OCI-M2 (cell line): ENCODE measurements around the gene NANP.
A peak's percentile ranks its signal among the peaks of the same experiment; 100 is the strongest.
"Not testable (repeated sequence)": the region's sequence is repeated elsewhere in the genome, so short reads cannot be mapped to it uniquely, and the experiment has no call there.

ENCODE experiments used
- DNase-seq: peaks from one replicate; lab custom pipeline; 2025; ENCODE audit not compliant: unreplicated experiment; lab: John Stamatoyannopoulos, UW

Gene NANP

GRCh38 chr20:25623736-25624499, at the start of gene NANP:
Gene NANP (minus strand): TSS chr20:25624014. CDS start chr20:25623948, 66 bp downstream.
- peak; percentile 80 for DNase-seq

- DNase-seq = no peak
Observed at GRCh38 chr20:25672659-25673235, 48.9 kb upstream of the NANP start.

GRCh38 chr20:25669826-25670422, 46.1 kb upstream of the NANP start:
- no peak for DNase-seq

- DNase-seq = no peak
Observed at GRCh38 chr20:25668446-25668845, 44.6 kb upstream of the NANP start.

- no peak for DNase-seq
Observed at GRCh38 chr20:25659999-25660398, 36.2 kb upstream of the NANP start.

GRCh38 chr20:25654487-25654886, 30.7 kb upstream of the NANP start:
- no peak for DNase-seq

GRCh38 chr20:25652866-25653265, 29.1 kb upstream of the NANP start:
- DNase-seq = not testable (repeated sequence)

GRCh38 chr20:25644814-25645213, 21.0 kb upstream of the NANP start:
- no peak for DNase-seq

GRCh38 chr20:25643716-25644115, 19.9 kb upstream of the NANP start:
- DNase-seq = no peak

GRCh38 chr20:25637247-25637646, 13.4 kb upstream of the NANP start:
- DNase-seq = no peak

- DNase-seq = no peak
Observed at GRCh38 chr20:25632940-25633790, 9.4 kb upstream of the NANP start.

- DNase-seq = not testable (repeated sequence)
Observed at GRCh38 chr20:25630615-25631014, 6.8 kb upstream of the NANP start.

GRCh38 chr20:25629816-25630499, 6.1 kb upstream of the NANP start:
- DNase-seq = no peak

GRCh38 chr20:25626779-25627178, 3.0 kb upstream of the NANP start:
- DNase-seq = no peak

GRCh38 chr20:25624500-25624939, 706 bp upstream of the NANP start:
- DNase-seq = no peak

- DNase-seq = no peak
Observed at GRCh38 chr20:25623225-25623735, 534 bp downstream of the NANP start.

GRCh38 chr20:25622450-25623224, 1.2 kb downstream of the NANP start:
- DNase-seq = no peak

- DNase-seq = no peak
Observed at GRCh38 chr20:25622049-25622448, 1.8 kb downstream of the NANP start.

GRCh38 chr20:25619514-25619913, 4.3 kb downstream of the NANP start:
- DNase-seq = no peak

- no peak for DNase-seq
Observed at GRCh38 chr20:25608774-25609173, 15.0 kb downstream of the NANP start.
